GM19035 (cell line): ENCODE results near the gene PROCR.
"Not testable (repeated sequence)": the region's sequence is repeated elsewhere in the genome, so short reads cannot be mapped to it uniquely, and the experiment has no call there.

ENCODE experiments used
- ATAC-seq: cut with Tn5 transposase; IDR thresholded peaks from one replicate; pipeline ENCODE4 v1.9.1; 2021; ENCODE audit not compliant: unreplicated experiment

The PROCR gene

GRCh38 chr20:35171753-35172433 is at the start of gene PROCR:
Gene PROCR, plus strand, starts transcription at chr20:35172072. Its CDS starts 83 bp downstream, at chr20:35172155.
- no peak for ATAC-seq

GRCh38 chr20:35122756-35123405 is 49.0 kb upstream of the PROCR start:
- ATAC-seq, result no peak

- ATAC-seq, result no peak
Measured at GRCh38 chr20:35125753-35126152, 46.1 kb upstream of the PROCR start.

- no peak for ATAC-seq
Measured at GRCh38 chr20:35129647-35130069, 42.2 kb upstream of the PROCR start.

- no peak for ATAC-seq
Measured at GRCh38 chr20:35131934-35132333, 39.9 kb upstream of the PROCR start.

GRCh38 chr20:35133031-35133430 is 38.8 kb upstream of the PROCR start:
- no peak for ATAC-seq

GRCh38 chr20:35133735-35134134 is 38.1 kb upstream of the PROCR start:
- ATAC-seq, result no peak

- ATAC-seq, result no peak
Measured at GRCh38 chr20:35134472-35134871, 37.4 kb upstream of the PROCR start.

- no peak for ATAC-seq
Measured at GRCh38 chr20:35134880-35135279, 37.0 kb upstream of the PROCR start.

GRCh38 chr20:35135867-35136586 is 35.8 kb upstream of the PROCR start:
- no peak for ATAC-seq

- ATAC-seq, result no peak
Measured at GRCh38 chr20:35144694-35145093, 27.2 kb upstream of the PROCR start.

GRCh38 chr20:35145141-35145564 is 26.7 kb upstream of the PROCR start:
- ATAC-seq, result no peak

- ATAC-seq, result peak; percentile 22
Measured at GRCh38 chr20:35146299-35146919, 25.5 kb upstream of the PROCR start.

GRCh38 chr20:35146920-35147574 is 24.8 kb upstream of the PROCR start, which contains the start of gene EDEM2:
Gene EDEM2, minus strand, starts transcription at chr20:35147336. Its CDS starts 78 bp downstream, at chr20:35147258.
- peak; percentile 83 for ATAC-seq

- ATAC-seq, result peak; percentile 3
Measured at GRCh38 chr20:35147575-35148071, 24.2 kb upstream of the PROCR start.

GRCh38 chr20:35150846-35151579 is 20.9 kb upstream of the PROCR start:
- no peak for ATAC-seq

- ATAC-seq, result no peak
Measured at GRCh38 chr20:35151736-35152135, 20.1 kb upstream of the PROCR start.

GRCh38 chr20:35155936-35156335 is 15.9 kb upstream of the PROCR start:
- no peak for ATAC-seq

GRCh38 chr20:35156978-35157377 is 14.9 kb upstream of the PROCR start:
- no peak for ATAC-seq

GRCh38 chr20:35160341-35160740 is 11.5 kb upstream of the PROCR start:
- not testable (repeated sequence) for ATAC-seq
